HEK293 (cell line): ENCODE measurements around the gene EGFLAM.

Experiments
- CTCF ChIA-PET: fragments of 350-600 bp; formaldehyde crosslinking; extraction: SDS; loops from one replicate; lab custom pipeline; 2021; ENCODE audit warnings: antibody characterized with exemption; lab: Yijun Ruan, JAX
- POLR2A ChIA-PET: fragments of 300-600 bp; formaldehyde crosslinking; extraction: SDS; loops from one replicate; lab custom pipeline; 2020; ENCODE audit warnings: antibody characterized with exemption, inconsistent platforms; lab: Yijun Ruan, JAX
- H3K27ac ChIP-seq: fragments of 200-500 bp; sonication (Bioruptor generic); 2 replicates; pipeline ENCODE4 v1.5.1; 2014; ENCODE audit warnings: low read depth, low read length, control low read depth, inconsistent platforms; ENCODE audit errors: extremely low read depth
- H3K36me3 ChIP-seq, 2 experiments: fragments of 200-500 bp in 1 of 2; sonication (Bioruptor generic) in 1 of 2; 1 replicate in 1 of 2; 2 replicates in 1 of 2; pipeline ENCODE4 v1.5.1; 2014 to 2017; ENCODE audit warnings: inconsistent platforms in 2 of 2, low read length in 2 of 2; ENCODE audit not compliant: control insufficient read depth in 2 of 2, insufficient read depth in 1 of 2
- H3K4me1 ChIP-seq: fragments of 200-500 bp; sonication (Bioruptor generic); 2 replicates; pipeline ENCODE4 v1.5.1; 2014; ENCODE audit warnings: mild to moderate bottlenecking, low read length, inconsistent platforms; ENCODE audit not compliant: control insufficient read depth, insufficient read depth
- H3K4me3 ChIP-seq: 2 replicates; pipeline ENCODE4 v1.5.1; 2011; ENCODE audit warnings: low read depth, mild to moderate bottlenecking, control low read depth, low read length, moderate library complexity
- H3K9me3 ChIP-seq: fragments of 200-500 bp; sonication (Bioruptor generic); 2 replicates; pipeline ENCODE4 v1.5.1; 2014; ENCODE audit warnings: low read depth, low read length, inconsistent platforms; ENCODE audit not compliant: control insufficient read depth, insufficient read depth
- FEZF1 ChIP-seq: fragments of 450-650 bp; formaldehyde crosslinking; IDR thresholded peaks from 2 replicates; pipeline ENCODE4 v1.5.1; 2016; ENCODE audit warnings: missing biosample characterization, missing genetic modification characterization
- INSM2 ChIP-seq: fragments of 450-650 bp; formaldehyde crosslinking; IDR thresholded peaks from 2 replicates; pipeline ENCODE4 v1.5.1; 2016; ENCODE audit warnings: missing biosample characterization, missing genetic modification characterization
- KLF10 ChIP-seq: fragments of 450-650 bp; IDR thresholded peaks from 2 replicates; pipeline ENCODE4 v1.5.1; 2018; ENCODE audit warnings: missing biosample characterization, mild to moderate bottlenecking, missing genetic modification characterization
- KLF9 ChIP-seq: fragments of 450-650 bp; formaldehyde crosslinking; IDR thresholded peaks from 2 replicates; pipeline ENCODE4 v1.5.1; 2016; ENCODE audit warnings: missing biosample characterization, missing genetic modification characterization, low read depth
- MYNN ChIP-seq: fragments of 450-650 bp; formaldehyde crosslinking; IDR thresholded peaks from 2 replicates; pipeline ENCODE4 v1.5.1; 2016; ENCODE audit warnings: missing biosample characterization, missing genetic modification characterization, borderline replicate concordance
- MZF1 ChIP-seq: fragments of 450-650 bp; formaldehyde crosslinking; IDR thresholded peaks from 2 replicates; pipeline ENCODE4 v1.5.1; 2017; ENCODE audit warnings: missing biosample characterization, missing genetic modification characterization, borderline replicate concordance
- TSHZ1 ChIP-seq: fragments of 450-650 bp; formaldehyde crosslinking; IDR thresholded peaks from 2 replicates; pipeline ENCODE4 v1.5.1; 2016; ENCODE audit warnings: missing biosample characterization, missing genetic modification characterization, borderline replicate concordance
- WT1 ChIP-seq: fragments of 450-650 bp; formaldehyde crosslinking; IDR thresholded peaks from 2 replicates; pipeline ENCODE4 v1.5.1; 2016; ENCODE audit warnings: missing biosample characterization, missing genetic modification characterization
- ZBTB48 ChIP-seq: fragments of 450-650 bp; formaldehyde crosslinking; IDR thresholded peaks from 2 replicates; pipeline ENCODE4 v1.5.1; 2016; ENCODE audit warnings: missing biosample characterization, missing genetic modification characterization
- ZBTB7A ChIP-seq: fragments of 450-650 bp; formaldehyde crosslinking; IDR thresholded peaks from 2 replicates; pipeline ENCODE4 v1.5.1; 2016; ENCODE audit warnings: low read depth, missing biosample characterization, missing genetic modification characterization
- ZFP69B ChIP-seq: fragments of 450-650 bp; formaldehyde crosslinking; IDR thresholded peaks from 2 replicates; pipeline ENCODE4 v1.5.1; 2016; ENCODE audit warnings: missing biosample characterization, missing genetic modification characterization
- ZNF18 ChIP-seq: fragments of 450-650 bp; formaldehyde crosslinking; IDR thresholded peaks from 2 replicates; pipeline ENCODE4 v1.5.1; 2016; ENCODE audit warnings: missing biosample characterization, missing genetic modification characterization
- ZNF350 ChIP-seq: fragments of 450-650 bp; formaldehyde crosslinking; IDR thresholded peaks from 2 replicates; pipeline ENCODE4 v1.5.0; 2017; ENCODE audit warnings: missing biosample characterization, mild to moderate bottlenecking, missing genetic modification characterization
- ZNF585B ChIP-seq: fragments of 450-650 bp; formaldehyde crosslinking; IDR thresholded peaks from 2 replicates; pipeline ENCODE4 v1.5.1; 2016; ENCODE audit warnings: missing biosample characterization, missing genetic modification characterization
- ZNF658 ChIP-seq: fragments of 450-650 bp; formaldehyde crosslinking; IDR thresholded peaks from 2 replicates; pipeline ENCODE4; 2016; ENCODE audit warnings: missing biosample characterization, missing genetic modification characterization
- ZNF664 ChIP-seq: fragments of 450-650 bp; formaldehyde crosslinking; IDR thresholded peaks from 2 replicates; pipeline ENCODE4 v1.5.1; 2016; ENCODE audit warnings: missing biosample characterization, missing genetic modification characterization
- ZNF785 ChIP-seq: fragments of 450-650 bp; formaldehyde crosslinking; IDR thresholded peaks from 2 replicates; pipeline ENCODE4 v1.5.1; 2016; ENCODE audit warnings: missing biosample characterization, missing genetic modification characterization
- ZSCAN18 ChIP-seq: fragments of 450-650 bp; formaldehyde crosslinking; IDR thresholded peaks from 2 replicates; pipeline ENCODE4 v1.5.1; 2016; ENCODE audit warnings: missing biosample characterization, missing genetic modification characterization
- ZSCAN30 ChIP-seq: fragments of 450-650 bp; IDR thresholded peaks from 2 replicates; pipeline ENCODE4 v1.5.1; 2018; ENCODE audit warnings: missing biosample characterization, mild to moderate bottlenecking, missing genetic modification characterization, moderate library complexity

The EGFLAM gene

GRCh38 chr5:38473008-38473407, 214.6 kb downstream of the EGFLAM start:
- Histone ChIP-seq H3K4me3 (no peak overlapping the region), H3K27ac (no peak overlapping the region), H3K36me3 (no peaks in the 10 kb centered on the region; a peak in 1 of 3 replicates), H3K4me1 (no peaks in the 10 kb centered on the region), H3K9me3 (no peaks in the 10 kb centered on the region)
- CTCF ChIA-PET: interaction anchor here (0.6 kb wide), 3 partner anchors 52 to 470 kb away, joined by 3 to 11 read pairs (median 4); no protein-coding TSS in a partner anchor
- POLR2A ChIA-PET: no interaction called here
- TF ChIP-seq ZNF18 (tag by site-specific recombination) (peak; percentile 72), ZSCAN18 (tag by site-specific recombination) (no peak)

GRCh38 chr5:38478166-38478565, 219.8 kb downstream of the EGFLAM start:
- H3K4me3 ChIP-seq: no peak overlapping the region
- H3K9me3 ChIP-seq: no peaks in the 10 kb centered on the region
- ChIA-PET CTCF (interaction anchor here (2.1 to 4.2 kb wide), 2 partner anchors 36 to 332 kb away, joined by 5 to 22 read pairs; no protein-coding TSS in a partner anchor), POLR2A (interaction anchor here (0.6 kb wide), 1 partner anchor 1240 kb away, joined by 3 read pairs; no protein-coding TSS in a partner anchor)
- peaks cover 0 to 9% of the 10 kb centered on the region in 2 experiments; a peak in 2 of 3 replicates for H3K36me3 ChIP-seq
- TF ChIP-seq KLF9 (tag by site-specific recombination): no peak
- no peak for TF ChIP-seq ZBTB7A (tag by site-specific recombination)
- no peak for TF ChIP-seq ZBTB48
- TF ChIP-seq ZNF658 (tag by site-specific recombination): no peak
- TF ChIP-seq MZF1: no peak
- no peak for TF ChIP-seq ZSCAN30 (tag by site-specific recombination)
- H3K4me1 ChIP-seq: peaks cover 12% of the 10 kb centered on the region; the same call in 1 of the 2 replicates
- no peak overlapping the region for H3K27ac ChIP-seq

- peaks cover 0 to 9% of the 10 kb centered on the region in 2 experiments; a peak in 2 of 3 replicates for H3K36me3 ChIP-seq
- no peaks in the 10 kb centered on the region for H3K9me3 ChIP-seq
- H3K4me1 ChIP-seq: peaks cover 12% of the 10 kb centered on the region; the same call in 1 of the 2 replicates
- TF ChIP-seq ZNF785: no peak
- peak; percentile 79 for TF ChIP-seq ZNF664 (tag by site-specific recombination)
- TF ChIP-seq MZF1: 0 out of 2 replicates have a peak, but pooled peaks have one; percentile 31
- CTCF ChIA-PET: interaction anchor here (0.8 to 4.2 kb wide), 5 partner anchors 16 to 331 kb away, joined by 3 to 22 read pairs (median 5); no protein-coding TSS in a partner anchor
- H3K4me3 ChIP-seq: no peak overlapping the region
- H3K27ac ChIP-seq: no peak overlapping the region
- POLR2A ChIA-PET: no interaction called here
Measured at GRCh38 chr5:38478878-38479277, 220.5 kb downstream of the EGFLAM start.

- CTCF ChIA-PET: interaction anchor here (0.5 to 4.2 kb wide), 8 partner anchors 14 to 330 kb away, joined by 3 to 22 read pairs (median 4); no protein-coding TSS in a partner anchor
- Histone ChIP-seq H3K4me1 (peaks cover 12% of the 10 kb centered on the region; the same call in 1 of the 2 replicates), H3K27ac (no peak overlapping the region), H3K36me3 (peaks cover 0 to 12% of the 10 kb centered on the region in 2 experiments; a peak in 2 of 3 replicates), H3K4me3 (no peak overlapping the region), H3K9me3 (no peaks in the 10 kb centered on the region)
- POLR2A ChIA-PET: interaction anchor here (0.6 kb wide), 1 partner anchor 8 kb away, joined by 3 read pairs; no protein-coding TSS in a partner anchor
- no peak for TF ChIP-seq WT1 (tag by site-specific recombination)
- TF ChIP-seq INSM2 (tag by site-specific recombination): no peak
- no peak for TF ChIP-seq ZFP69B (tag by site-specific recombination)
- no peak for TF ChIP-seq TSHZ1 (tag by site-specific recombination)
- TF ChIP-seq FEZF1: peak; percentile 53; the same call in 1 of the 2 replicates
- TF ChIP-seq ZNF585B: no peak
- TF ChIP-seq KLF10 (tag by site-specific recombination): no peak
- no peak for TF ChIP-seq MYNN
- no peak for TF ChIP-seq ZNF350 (tag by site-specific recombination)
Measured at GRCh38 chr5:38479315-38479904, 221.1 kb downstream of the EGFLAM start.
